Dedifferentiated amniotic fluid mesenchymal stem cell (primary cell): ENCODE data around the gene ZNF813.
"Not testable (repeated sequence)": the region's sequence is repeated elsewhere in the genome, so short reads cannot be mapped to it uniquely, and the experiment has no call there.

Experiments used
- DNase-seq: peaks from one replicate; pipeline ENCODE4 v3.0.0-alpha.2; 2016; ENCODE audit errors: extremely low spot score

ZNF813 gene

GRCh38 chr19:53483751-53484150 is 16.2 kb downstream of the ZNF813 start:
- not testable (repeated sequence) for DNase-seq

DNA sequence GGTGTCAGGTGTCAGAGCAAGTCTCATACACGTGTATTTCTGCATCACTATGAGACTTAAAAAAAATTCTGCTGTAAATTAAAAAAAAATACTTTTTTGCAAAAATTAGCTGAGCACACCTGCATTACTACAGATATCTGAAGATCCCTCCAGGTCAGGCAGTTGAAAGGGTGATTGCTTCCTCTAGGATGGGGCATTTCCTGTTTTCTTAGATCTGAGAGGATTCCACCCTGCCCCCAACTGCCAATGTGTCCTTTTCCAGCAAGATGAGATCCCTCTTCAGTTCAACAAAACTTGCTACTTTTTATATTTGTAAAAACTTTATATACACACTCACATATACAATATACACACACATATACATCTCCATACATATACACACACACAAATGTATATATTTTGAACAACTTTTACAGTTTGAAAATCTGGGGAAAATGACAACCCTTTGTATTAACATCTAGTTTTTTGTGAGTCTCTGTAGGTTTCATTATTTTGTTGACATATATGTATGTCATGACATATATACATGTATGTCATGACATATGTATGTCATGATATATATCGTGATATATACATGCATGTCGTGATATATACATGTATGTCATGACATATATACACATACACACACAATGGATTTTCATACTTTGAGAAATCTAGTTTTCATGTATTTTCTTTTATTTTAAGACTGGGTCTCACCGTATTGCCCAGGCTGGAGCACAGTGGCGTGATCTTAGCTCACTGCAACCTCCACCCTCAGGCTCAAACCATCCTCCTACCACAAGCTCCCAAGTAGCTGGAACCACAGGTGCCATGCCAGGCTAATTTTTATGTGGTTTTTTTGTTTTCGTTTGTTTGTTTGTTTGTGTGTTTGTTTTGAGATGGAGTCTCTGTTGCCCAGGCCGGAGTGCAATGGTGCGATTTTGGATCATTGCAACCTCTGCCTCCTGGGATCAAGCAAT is 17.8 kb downstream of the ZNF813 start:
- DNase-seq, result no peak

DNA sequence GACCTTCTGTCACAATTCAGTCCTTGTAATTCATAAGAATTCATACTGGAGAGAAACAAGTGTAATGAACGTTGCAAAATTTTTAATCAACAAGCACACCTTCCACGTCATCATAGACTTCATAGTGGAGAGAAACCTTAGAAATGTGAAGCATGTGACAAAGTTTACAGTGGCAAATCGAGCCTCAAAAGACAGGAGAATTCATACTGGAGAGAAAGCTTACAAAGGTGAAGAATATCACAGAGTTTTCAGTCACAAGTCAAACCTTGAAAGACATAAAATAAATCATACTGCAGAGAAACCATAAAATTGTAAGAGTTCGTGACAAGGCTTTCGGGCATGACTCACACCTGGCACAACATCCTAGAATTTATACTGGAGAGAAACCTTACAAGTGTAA is 24.6 kb downstream of the ZNF813 start:
- no peak for DNase-seq

DNA sequence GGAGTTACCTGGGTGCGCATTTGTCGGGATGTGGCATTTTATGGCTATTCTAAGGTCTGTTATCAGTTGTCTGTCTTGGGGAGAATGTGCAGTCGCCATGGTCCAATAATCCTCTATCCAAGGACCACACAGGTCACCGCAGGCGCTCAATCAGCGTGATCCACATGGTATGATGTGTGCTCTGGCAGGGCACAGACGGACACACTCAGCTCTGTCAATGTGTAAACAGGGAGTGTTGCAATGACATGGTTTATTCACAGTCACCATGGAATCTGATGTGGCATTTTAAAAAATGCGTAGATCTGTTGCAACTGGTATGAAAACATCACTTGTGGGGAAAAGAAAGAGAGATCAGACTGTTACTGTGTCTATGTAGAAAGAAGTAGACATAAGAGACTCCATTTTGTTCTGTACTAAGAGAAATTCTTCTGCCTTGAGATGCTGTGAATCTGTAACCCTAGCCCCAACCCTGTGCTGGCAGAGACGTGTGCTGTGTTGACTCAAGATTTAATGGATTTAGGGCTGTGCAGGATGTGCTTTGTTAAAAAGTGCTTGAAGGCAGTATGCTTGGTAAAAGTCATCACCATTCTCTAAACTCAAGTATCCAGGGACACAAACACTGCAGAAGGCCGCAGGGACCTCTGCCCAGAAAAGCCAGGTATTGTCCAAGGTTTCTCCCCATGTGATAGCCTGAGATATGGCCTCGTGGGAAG is 29.9 kb downstream of the ZNF813 start:
- DNase-seq, result not testable (repeated sequence)

DNA sequence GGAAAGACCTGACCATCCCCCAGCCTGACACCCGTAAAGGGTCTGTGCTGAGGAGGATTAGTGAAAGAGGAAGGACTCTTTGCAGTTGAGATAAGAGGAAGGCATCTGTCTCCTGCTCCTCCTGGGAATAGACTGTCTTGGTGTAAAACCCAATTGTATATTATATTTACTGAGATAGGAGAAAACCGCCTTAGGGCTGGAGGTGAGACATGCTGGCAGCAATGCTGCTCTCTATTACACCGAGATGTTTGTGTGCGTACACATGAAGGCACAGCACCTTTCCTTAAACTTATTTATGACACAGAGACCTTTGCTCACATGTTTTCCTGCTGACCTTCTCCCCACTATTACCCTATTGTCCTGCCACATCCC is 30.5 kb downstream of the ZNF813 start:
- not testable (repeated sequence) for DNase-seq

DNA sequence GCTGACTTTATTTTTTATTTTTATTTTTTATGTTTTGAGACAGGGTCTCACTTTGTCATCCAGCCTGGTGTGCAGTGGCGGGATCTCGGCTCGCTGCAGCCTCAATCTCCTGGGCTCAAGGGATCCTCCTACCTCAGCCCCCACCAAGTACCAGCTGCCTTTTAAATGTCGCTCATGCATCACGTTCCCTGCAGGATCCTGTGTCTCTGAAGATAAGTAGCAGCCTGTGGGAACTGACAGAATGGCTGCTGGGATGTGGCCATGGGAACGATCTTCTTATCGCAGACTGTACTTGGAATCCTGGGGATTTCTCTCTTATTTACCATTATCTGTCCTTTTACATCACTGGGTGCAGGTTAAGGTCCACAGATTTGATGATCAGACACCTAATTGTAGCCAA is 35.6 kb downstream of the ZNF813 start:
- DNase-seq, result not testable (repeated sequence)

- DNase-seq, result not testable (repeated sequence)
Observed at GRCh38 chr19:53503671-53504364, 36.3 kb downstream of the ZNF813 start.

GRCh38 chr19:53504365-53504703 is 36.8 kb downstream of the ZNF813 start:
- not testable (repeated sequence) for DNase-seq

GRCh38 chr19:53504885-53505284 is 37.4 kb downstream of the ZNF813 start:
- DNase-seq, result no peak

- no peak for DNase-seq
Observed at GRCh38 chr19:53506728-53507127, 39.2 kb downstream of the ZNF813 start.

DNA sequence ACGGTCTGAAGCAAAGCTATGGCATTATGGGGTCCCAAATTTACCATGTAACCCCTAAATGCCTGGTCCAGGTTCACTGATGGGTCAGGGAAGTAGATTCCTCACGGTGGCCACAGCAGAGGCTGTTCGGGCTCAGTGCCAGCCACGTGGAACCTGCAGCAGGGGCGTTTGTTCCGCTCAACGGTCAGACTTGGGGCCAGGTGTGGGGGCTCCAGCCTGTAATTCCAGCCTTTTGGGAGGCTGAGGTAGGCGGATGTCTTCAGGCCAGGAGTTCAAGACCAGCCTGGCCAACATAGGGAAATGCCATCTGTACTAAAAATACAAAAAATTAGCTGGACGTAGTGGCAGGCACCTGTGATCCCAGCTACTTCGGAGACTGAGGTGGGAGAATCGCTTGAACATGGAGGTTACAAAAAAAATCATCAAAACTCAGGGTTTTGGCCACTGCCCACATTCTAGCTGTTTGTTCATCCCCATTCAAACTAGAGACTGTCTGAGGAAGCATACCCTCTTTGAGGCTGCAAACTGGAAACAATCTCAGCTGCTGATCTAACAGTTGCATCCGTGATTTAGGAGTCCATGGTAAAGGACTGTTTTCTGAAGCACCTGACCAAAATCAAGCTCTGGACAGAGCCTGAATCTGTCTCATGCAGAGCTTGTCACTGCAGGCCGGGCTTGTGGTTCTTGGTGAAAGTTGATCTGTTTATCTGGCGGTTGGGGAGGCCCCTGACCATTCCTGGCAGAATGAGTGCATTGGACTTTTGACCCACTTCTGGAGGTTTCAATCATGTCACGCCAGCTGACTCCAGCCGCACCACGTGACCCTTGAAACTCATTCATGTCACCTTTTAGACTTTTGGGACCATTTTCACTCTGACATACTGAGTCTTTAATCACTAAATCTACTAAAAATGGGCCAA is 40.2 kb downstream of the ZNF813 start:
- DNase-seq, result no peak

- no peak for DNase-seq
Observed at GRCh38 chr19:53509443-53509842, 41.9 kb downstream of the ZNF813 start.

GRCh38 chr19:53509845-53510244 is 42.3 kb downstream of the ZNF813 start:
- no peak for DNase-seq

- no peak for DNase-seq
Observed at GRCh38 chr19:53511357-53511756, 43.8 kb downstream of the ZNF813 start.

DNA sequence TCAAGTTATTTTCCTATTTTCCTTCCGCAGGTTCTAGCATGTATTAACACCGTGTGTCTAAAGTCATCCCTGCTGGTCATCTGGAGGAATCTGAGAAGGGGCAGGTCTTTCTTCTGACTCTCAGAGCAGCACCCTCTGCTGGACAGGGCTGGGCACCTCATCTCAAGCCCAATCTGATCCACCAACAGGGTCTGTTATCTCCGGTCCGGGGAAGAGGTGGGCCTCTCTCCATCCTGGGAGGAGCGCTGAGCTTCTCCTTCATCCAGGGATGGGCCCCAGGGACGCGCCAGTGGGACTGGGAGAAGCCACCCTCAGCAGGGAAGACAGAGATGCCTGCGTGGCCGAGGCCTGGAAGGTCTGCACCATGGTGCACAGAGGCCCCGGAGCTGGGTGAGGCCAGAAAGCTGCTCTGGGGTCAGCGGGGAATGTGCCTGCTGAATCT is 44.4 kb downstream of the ZNF813 start:
- DNase-seq, result peak; percentile 42

- not testable (repeated sequence) for DNase-seq
Observed at GRCh38 chr19:53515047-53515446, 47.5 kb downstream of the ZNF813 start.

DNA sequence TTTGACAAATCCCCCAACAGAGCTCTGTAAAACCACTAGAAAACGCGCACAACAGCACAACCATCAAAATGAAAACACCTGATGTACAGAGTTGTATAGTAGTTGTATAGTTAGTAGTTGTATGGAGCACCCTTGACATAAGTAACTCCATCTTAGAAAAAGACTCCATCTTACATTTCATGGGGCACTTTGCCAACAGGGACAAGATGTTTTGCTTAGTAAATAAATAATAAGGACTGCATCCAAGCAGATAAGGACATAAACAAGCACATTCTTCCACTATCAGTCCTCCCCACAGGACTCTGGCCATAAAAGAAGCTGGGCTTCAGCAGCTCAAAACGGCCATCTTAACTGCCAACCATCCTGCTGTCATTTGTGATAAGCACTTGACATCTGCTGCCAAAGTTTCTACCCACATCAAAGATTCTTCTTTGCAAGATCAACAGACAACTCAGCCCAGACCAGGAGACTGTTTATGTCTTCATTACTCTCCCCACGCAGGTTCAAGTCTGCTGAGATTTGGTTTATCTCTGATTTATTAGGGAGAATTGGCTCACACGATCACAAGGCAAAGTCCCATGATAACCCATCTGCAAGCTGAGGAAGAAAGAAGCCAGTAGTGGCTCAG is 49.7 kb downstream of the ZNF813 start:
- DNase-seq, result no peak

- no peak for DNase-seq
Observed at GRCh38 chr19:53518121-53518520, 50.6 kb downstream of the ZNF813 start.

- DNase-seq, result no peak
Observed at GRCh38 chr19:53518716-53519115, 51.2 kb downstream of the ZNF813 start.

DNA sequence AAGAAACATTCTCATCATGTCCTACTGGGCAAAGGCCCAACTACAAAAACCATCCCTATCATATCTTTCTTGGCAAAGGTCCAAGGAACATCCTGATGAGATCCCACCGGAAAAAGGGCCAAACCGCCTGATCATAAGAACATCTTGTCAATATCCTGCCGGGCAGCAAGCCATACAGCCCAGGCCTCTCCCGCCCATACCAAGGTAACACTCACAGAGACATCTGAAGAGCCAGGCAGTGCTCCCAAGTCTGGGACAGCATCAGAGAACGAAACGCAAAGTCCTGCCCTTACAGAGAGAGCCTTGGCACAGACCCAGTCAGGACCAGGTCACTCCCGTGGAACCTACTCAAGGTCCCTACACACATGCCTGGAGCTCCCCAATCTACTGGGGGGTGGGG is 51.9 kb downstream of the ZNF813 start:
- no peak for DNase-seq

GRCh38 chr19:53520163-53520546 is 52.6 kb downstream of the ZNF813 start:
- DNase-seq, result no peak
